Fibroblast of lung (primary cell): ENCODE results near the gene PHETA2. TPM values are rescaled to one million over a fixed set of nuclear protein-coding genes. Genes with fewer than 3 reads are reported as not detected.
"Not testable (repeated sequence)": the region's sequence is repeated elsewhere in the genome, so short reads cannot be mapped to it uniquely, and the experiment has no call there.

Experiments
- DNase-seq, 2 donors: peaks; one replicate each; pipeline versions ENCODE4 v3.0.0 to v3.0.0-alpha.2; 2010; ENCODE audit warnings: low read depth in 2 of 2
- H2AFZ ChIP-seq: 2 replicates; pipeline ENCODE4 v1.5.1; 2012; ENCODE audit warnings: low read length, control low read depth, inconsistent platforms
- H3K27ac ChIP-seq: 2 replicates; pipeline ENCODE4 v1.5.1; 2011; ENCODE audit warnings: low read length, control low read depth; ENCODE audit not compliant: insufficient read depth
- H3K27me3 ChIP-seq: 2 replicates; pipeline ENCODE4 v1.5.1; 2011; ENCODE audit warnings: mild to moderate bottlenecking, low read length; ENCODE audit not compliant: control insufficient read depth, insufficient read depth
- H3K36me3 ChIP-seq: 2 replicates; pipeline ENCODE4 v1.5.1; 2011; ENCODE audit warnings: low read length; ENCODE audit not compliant: control insufficient read depth, insufficient read depth
- H3K4me1 ChIP-seq: 2 replicates; pipeline ENCODE4 v1.5.1; 2011; ENCODE audit warnings: low read length; ENCODE audit not compliant: control insufficient read depth, insufficient read depth; ENCODE audit errors: extremely low read depth
- H3K4me2 ChIP-seq: 2 replicates; pipeline ENCODE4 v1.5.1; 2011; ENCODE audit warnings: low read length, control low read depth; ENCODE audit not compliant: insufficient read depth; ENCODE audit errors: extremely low read depth
- H3K4me3 ChIP-seq, 4 experiments: fragments of 200-600 bp in 1 of 4; sonication (generic) in 1 of 4; replicated peaks in 1 of 4; 2 replicates each; pipeline ENCODE4 v1.5.1; 2011 to 2016; ENCODE audit warnings: low read length in 4 of 4, low read depth in 3 of 4, mild to moderate bottlenecking in 3 of 4, control low read depth in 2 of 4, inconsistent platforms in 1 of 4, mixed read lengths in 1 of 4; ENCODE audit not compliant: insufficient read depth in 1 of 4; ENCODE audit errors: control extremely low read depth in 1 of 4
- H3K79me2 ChIP-seq: 2 replicates; pipeline ENCODE4 v1.5.1; 2012; ENCODE audit warnings: mild to moderate bottlenecking, low read length, inconsistent platforms; ENCODE audit not compliant: control insufficient read depth, insufficient read depth
- H3K9ac ChIP-seq: 2 replicates; pipeline ENCODE4 v1.5.1; 2011; ENCODE audit warnings: mild to moderate bottlenecking, low read length, control low read depth; ENCODE audit not compliant: insufficient read depth
- H3K9me3 ChIP-seq: 2 replicates; pipeline ENCODE4 v1.5.1; 2012; ENCODE audit warnings: low read depth, low read length; ENCODE audit not compliant: control insufficient read depth, insufficient read depth
- H4K20me1 ChIP-seq: 2 replicates; pipeline ENCODE4 v1.5.1; 2011; ENCODE audit warnings: low read length; ENCODE audit not compliant: control insufficient read depth, insufficient read depth; ENCODE audit errors: extremely low read depth
- EZH2 ChIP-seq: IDR thresholded peaks from 2 replicates; pipeline ENCODE4 v1.5.1; 2012; ENCODE audit warnings: low read length, control low read depth, mild to moderate bottlenecking; ENCODE audit errors: missing control alignments
- polyA plus RNA-seq, 2 donors: library from polyadenylated mRNA; depleted of rRNA in 1 of 2; stranded (reverse) in 1 of 2; unstranded in 1 of 2; fragments of >200 nt; gene quantifications; 2 replicates each; pipeline ENCODE4 v1.2.1, GENCODE V29; 2011 to 2012; ENCODE audit warnings: missing spikeins in 1 of 2
- total RNA-seq: library from RNA; depleted of rRNA; stranded (reverse); fragments of >200 nt; gene quantifications from 2 replicates; pipeline ENCODE4 v1.2.1, GENCODE V29; 2014
- TF ChIP-seq, protein P1 (sequence below), 2 donors: IDR thresholded peaks in 1 of 2; conservative IDR thresholded peaks in 1 of 2; 1 replicate in 1 of 2; 2 replicates in 1 of 2; pipeline ENCODE4 v1.5.1; 2011 to 2012; ENCODE audit warnings: low read length in 2 of 2, control low read depth in 1 of 2, inconsistent platforms in 1 of 2, low read depth in 1 of 2, mild to moderate bottlenecking in 1 of 2

PHETA2 gene
- total and polyA plus RNA-seq, 2 donors (not counting 1 experiment from before 2014, with no cell fraction given) = 19.2 to 20.0 TPM

DNA sequence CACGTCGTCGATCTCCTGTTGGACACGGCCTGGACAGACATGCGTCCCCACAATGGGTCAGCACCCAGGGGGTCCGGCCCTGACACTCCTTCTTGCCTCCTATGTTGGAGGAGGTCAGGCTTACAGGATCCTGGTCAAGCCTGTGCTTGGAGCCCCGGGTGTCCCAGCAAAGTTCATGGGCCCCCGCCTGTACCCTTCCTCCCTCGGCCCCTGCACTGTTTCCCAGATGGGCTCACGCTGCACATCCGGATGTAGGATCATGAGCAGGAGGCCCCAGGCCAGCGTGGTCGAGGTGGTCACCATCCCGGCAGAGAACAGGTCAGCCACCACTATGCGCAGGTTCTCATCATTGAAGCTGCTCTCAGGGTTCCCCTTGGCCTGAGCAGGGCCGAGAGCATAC is 53.6 kb downstream of the PHETA2 start:
- H3K9ac ChIP-seq = no peak overlapping the region
- H3K9me3 ChIP-seq = no peaks in the 10 kb centered on the region
- no peak overlapping the region for H2AFZ ChIP-seq
- no peak overlapping the region for H3K27ac ChIP-seq
- TF ChIP-seq EZH2 = no peak
- TF ChIP-seq, protein P1, sequence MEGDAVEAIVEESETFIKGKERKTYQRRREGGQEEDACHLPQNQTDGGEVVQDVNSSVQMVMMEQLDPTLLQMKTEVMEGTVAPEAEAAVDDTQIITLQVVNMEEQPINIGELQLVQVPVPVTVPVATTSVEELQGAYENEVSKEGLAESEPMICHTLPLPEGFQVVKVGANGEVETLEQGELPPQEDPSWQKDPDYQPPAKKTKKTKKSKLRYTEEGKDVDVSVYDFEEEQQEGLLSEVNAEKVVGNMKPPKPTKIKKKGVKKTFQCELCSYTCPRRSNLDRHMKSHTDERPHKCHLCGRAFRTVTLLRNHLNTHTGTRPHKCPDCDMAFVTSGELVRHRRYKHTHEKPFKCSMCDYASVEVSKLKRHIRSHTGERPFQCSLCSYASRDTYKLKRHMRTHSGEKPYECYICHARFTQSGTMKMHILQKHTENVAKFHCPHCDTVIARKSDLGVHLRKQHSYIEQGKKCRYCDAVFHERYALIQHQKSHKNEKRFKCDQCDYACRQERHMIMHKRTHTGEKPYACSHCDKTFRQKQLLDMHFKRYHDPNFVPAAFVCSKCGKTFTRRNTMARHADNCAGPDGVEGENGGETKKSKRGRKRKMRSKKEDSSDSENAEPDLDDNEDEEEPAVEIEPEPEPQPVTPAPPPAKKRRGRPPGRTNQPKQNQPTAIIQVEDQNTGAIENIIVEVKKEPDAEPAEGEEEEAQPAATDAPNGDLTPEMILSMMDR (conservative IDR thresholded peaks at IDR 0.05 in 1 of 2, IDR thresholded peaks at IDR 0.05 in 1 of 2; ENCODE audit: low read depth in 1 of 2, low read length in 2 of 2) = no peak
- H3K4me2 ChIP-seq = no peak overlapping the region
- no peak for DNase-seq
- no peak overlapping the region for H3K4me3 ChIP-seq
- no peaks in the 10 kb centered on the region for H4K20me1 ChIP-seq
- H3K79me2 ChIP-seq = no peaks in the 10 kb centered on the region
- H3K27me3 ChIP-seq = no peaks in the 10 kb centered on the region
- no peaks in the 10 kb centered on the region for H3K36me3 ChIP-seq
- no peaks in the 10 kb centered on the region for H3K4me1 ChIP-seq

DNA sequence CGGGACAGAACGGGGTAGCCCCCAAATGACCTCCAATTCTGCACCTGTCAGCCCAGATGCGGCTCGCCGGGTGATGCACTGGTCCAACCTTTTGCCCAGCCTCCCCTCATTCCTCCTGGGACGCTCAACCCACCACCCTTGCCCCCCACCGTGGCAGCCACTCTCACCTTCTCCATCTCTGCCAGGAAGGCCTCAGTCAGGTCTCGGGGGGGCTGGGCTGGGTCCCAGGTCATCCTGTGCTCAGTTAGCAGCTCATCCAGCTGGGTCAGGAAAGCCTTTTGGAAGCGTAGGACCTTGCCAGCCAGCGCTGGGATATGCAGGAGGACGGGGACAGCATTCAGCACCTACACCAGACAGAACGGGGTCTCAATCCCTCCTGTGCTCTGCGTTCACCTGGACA is 54.0 kb downstream of the PHETA2 start:
- H3K4me1 ChIP-seq, H3K9ac ChIP-seq, H3K9me3 ChIP-seq, H2AFZ ChIP-seq, H3K4me2 ChIP-seq, H3K27me3 ChIP-seq, DNase-seq, H3K27ac ChIP-seq, H4K20me1 ChIP-seq, H3K4me3 ChIP-seq, H3K36me3 ChIP-seq, H3K79me2 ChIP-seq: not testable (repeated sequence)

Other genes starting within 250 kb of the PHETA2 start
- 60.9 and 103 TPM in 2 replicates for gene SREBF2, start 241.1 kb upstream of the PHETA2 start, total RNA-seq
- 45.5 and 51.7 TPM in 2 replicates for gene SREBF2, start 241.1 kb upstream of the PHETA2 start, polyA plus RNA-seq
- gene SHISA8, start 159.2 kb upstream of the PHETA2 start, total RNA-seq = not detected in 2 replicates
- not detected in 2 replicates for gene SHISA8, start 159.2 kb upstream of the PHETA2 start, polyA plus RNA-seq
- gene TNFRSF13C, start 147.4 kb upstream of the PHETA2 start, total RNA-seq = under 0.01 TPM in 2 replicates
- gene TNFRSF13C, start 147.4 kb upstream of the PHETA2 start, polyA plus RNA-seq = 0.03 and 0.15 TPM in 2 replicates
- gene CENPM, start 127.1 kb upstream of the PHETA2 start, total RNA-seq = 0.77 and 11.6 TPM in 2 replicates
- 5.9 and 23.4 TPM in 2 replicates for gene CENPM, start 127.1 kb upstream of the PHETA2 start, polyA plus RNA-seq
- 0.26 and 0.33 TPM in 2 replicates for gene SEPTIN3, start 104.8 kb upstream of the PHETA2 start, total RNA-seq
- gene SEPTIN3, start 104.8 kb upstream of the PHETA2 start, polyA plus RNA-seq = 0.05 and 0.24 TPM in 2 replicates
- gene WBP2NL, start 75.5 kb upstream of the PHETA2 start, total RNA-seq = 1.3 and 1.8 TPM in 2 replicates
- gene WBP2NL, start 75.5 kb upstream of the PHETA2 start, polyA plus RNA-seq = 0.05 and 0.10 TPM in 2 replicates
- gene NAGA, start 3.4 kb upstream of the PHETA2 start, total RNA-seq = 26.7 and 43.4 TPM in 2 replicates
- 24.5 and 36.5 TPM in 2 replicates for gene NAGA, start 3.4 kb upstream of the PHETA2 start, polyA plus RNA-seq
- 4.9 and 9.1 TPM in 2 replicates for gene SMDT1, start 5.5 kb downstream of the PHETA2 start, total RNA-seq
- gene SMDT1, start 5.5 kb downstream of the PHETA2 start, polyA plus RNA-seq = 31.8 and 39.5 TPM in 2 replicates
- 55.2 and 68.5 TPM in 2 replicates for gene NDUFA6, start 16.5 kb downstream of the PHETA2 start, total RNA-seq
- 87.8 and 100 TPM in 2 replicates for gene NDUFA6, start 16.5 kb downstream of the PHETA2 start, polyA plus RNA-seq
- gene CYP2D6, start 56.6 kb downstream of the PHETA2 start, total RNA-seq = 0.26 and 0.33 TPM in 2 replicates
- 0.06 and 0.09 TPM in 2 replicates for gene CYP2D6, start 56.6 kb downstream of the PHETA2 start, polyA plus RNA-seq
- 21.3 and 25.4 TPM in 2 replicates for gene TCF20, start 196.4 kb downstream of the PHETA2 start, total RNA-seq
- 11.8 and 12.0 TPM in 2 replicates for gene TCF20, start 196.4 kb downstream of the PHETA2 start, polyA plus RNA-seq